OCI-LY1 (cell line): ENCODE data around the gene BABAM1.

Experiments
- H2AFZ ChIP-seq: fragments of 200-600 bp; sonication (generic), shearing (Covaris generic); 2 replicates; pipeline ENCODE4 v1.6.0; 2014; ENCODE audit warnings: antibody characterized with exemption, mild to moderate bottlenecking, low read length
- H3F3A ChIP-seq: fragments of 200-600 bp; sonication (generic), shearing (Covaris generic); 2 replicates; pipeline ENCODE4 v1.6.0; 2014; ENCODE audit warnings: mild to moderate bottlenecking, antibody characterized with exemption, low read length, moderate library complexity; ENCODE audit not compliant: insufficient read depth
- H3K27ac ChIP-seq: fragments of 200-600 bp; sonication (generic); 2 replicates; pipeline ENCODE4 v1.5.1; 2014; ENCODE audit warnings: low read length, mixed run types, mild to moderate bottlenecking, low read depth; ENCODE audit not compliant: poor library complexity, severe bottlenecking
- H3K27me3 ChIP-seq: fragments of 200-600 bp; sonication (generic); 2 replicates; pipeline ENCODE4 v1.6.0; 2014; ENCODE audit warnings: antibody characterized with exemption, mild to moderate bottlenecking, low read length, moderate library complexity; ENCODE audit not compliant: insufficient read depth
- H3K36me3 ChIP-seq: fragments of 200-600 bp; sonication (generic); 2 replicates; pipeline ENCODE4 v1.6.1; 2014; ENCODE audit warnings: mild to moderate bottlenecking, antibody characterized with exemption, low read length, moderate library complexity, mixed read lengths; ENCODE audit not compliant: insufficient read depth
- H3K4me1 ChIP-seq: fragments of 200-600 bp; sonication (generic); 2 replicates; pipeline ENCODE4 v1.5.1; 2014; ENCODE audit warnings: mild to moderate bottlenecking, low read length, moderate library complexity; ENCODE audit not compliant: insufficient read depth, severe bottlenecking
- H3K4me2 ChIP-seq: fragments of 200-600 bp; sonication (generic), shearing (Covaris generic); 2 replicates; pipeline ENCODE4 v1.6.1; 2014; ENCODE audit warnings: low read length
- H3K4me3 ChIP-seq: fragments of 200-600 bp; sonication (generic); 2 replicates; pipeline ENCODE4 v1.5.1; 2014; ENCODE audit warnings: low read length, low read depth, mild to moderate bottlenecking, mixed read lengths; ENCODE audit not compliant: poor library complexity, severe bottlenecking
- H3K79me2 ChIP-seq: fragments of 200-600 bp; shearing (Covaris generic); 2 replicates; pipeline ENCODE4 v1.6.1; 2016; ENCODE audit warnings: mixed run types, low read length, mixed read lengths; ENCODE audit not compliant: insufficient read depth
- H3K9ac ChIP-seq: fragments of 200-600 bp; sonication (generic), shearing (Covaris generic); 2 replicates; pipeline ENCODE4 v1.6.1; 2014; ENCODE audit warnings: mild to moderate bottlenecking, low read length, mixed read lengths
- H3K9me2 ChIP-seq: fragments of 200-600 bp; sonication (generic), shearing (Covaris generic); 2 replicates; pipeline ENCODE4 v1.6.1; 2014; ENCODE audit warnings: low read depth, mild to moderate bottlenecking, low read length, mixed read lengths
- H3K9me3 ChIP-seq: fragments of 200-600 bp; shearing (Covaris generic); 2 replicates; pipeline ENCODE4 v1.6.1; 2014; ENCODE audit warnings: low read length, mixed read lengths
- H4K20me1 ChIP-seq: fragments of 200-600 bp; sonication (generic), shearing (Covaris generic); 2 replicates; pipeline ENCODE4 v1.6.0; 2016; ENCODE audit warnings: mild to moderate bottlenecking, low read length; ENCODE audit not compliant: insufficient read depth
- CTCF ChIP-seq: fragments of 200-600 bp; sonication (generic), shearing (Covaris generic); IDR thresholded peaks from 2 replicates; pipeline ENCODE4 v1.5.1; 2017; ENCODE audit warnings: mild to moderate bottlenecking, antibody characterized with exemption, low read length, moderate library complexity, mixed read lengths
- EZH2 ChIP-seq: fragments of 200-600 bp; sonication (generic), shearing (Covaris generic); IDR thresholded peaks from 2 replicates; pipeline ENCODE4 v1.8.0; 2017; ENCODE audit warnings: borderline replicate concordance, mixed run types, mild to moderate bottlenecking, antibody characterized with exemption, low read length, moderate library complexity, mixed read lengths

The BABAM1 gene

GRCh38 chr19:17307876-17308377 is 40.7 kb downstream of the BABAM1 start:
- peaks cover 13% of the 10 kb centered on the region for H3K79me2 ChIP-seq

GRCh38 chr19:17309198-17309964 is 42.1 kb downstream of the BABAM1 start, which contains the start of gene DDA1:
Gene DDA1 (plus strand): TSS chr19:17309563. CDS start chr19:17309655, 92 bp downstream.
- Histone ChIP-seq H2AFZ (no peak within 1 kb of the TSS), H4K20me1 (no peaks in the 10 kb centered on the region), H3K4me3 (peak within 1 kb of the TSS; percentile 80), H3K9ac (peak within 1 kb of the TSS; percentile 81), H3K36me3 (peaks cover 20% of the 10 kb centered on the region), H3K27me3 (no peaks in the 10 kb centered on the region), H3K79me2 (peaks cover 13% of the 10 kb centered on the region), H3F3A (peaks cover 1% of the 10 kb centered on the region; the same call in 1 of the 2 replicates), H3K27ac (peak within 1 kb of the TSS; percentile 29), H3K9me3 (no peaks in the 10 kb centered on the region), H3K4me2 (peak within 1 kb of the TSS; percentile 72), H3K4me1 (peaks cover 31% of the 10 kb centered on the region), H3K9me2 (no peaks in the 10 kb centered on the region)
- no peak for TF ChIP-seq CTCF
- TF ChIP-seq EZH2, result no peak

More at GRCh38 chr19:17307876-17308377, 40.7 kb downstream of the BABAM1 start:
- Histone ChIP-seq H3K9ac (no peak overlapping the region), H3F3A (peaks cover 6% of the 10 kb centered on the region; the same call in 1 of the 2 replicates), H3K9me3 (no peaks in the 10 kb centered on the region), H2AFZ (no peak overlapping the region), H3K27ac (peak overlapping the region; percentile 30), H4K20me1 (no peaks in the 10 kb centered on the region), H3K36me3 (peaks cover 11% of the 10 kb centered on the region; the same call in 1 of the 2 replicates), H3K4me1 (peaks cover 38% of the 10 kb centered on the region), H3K4me2 (no peak overlapping the region), H3K9me2 (no peaks in the 10 kb centered on the region), H3K4me3 (no peak overlapping the region), H3K27me3 (no peaks in the 10 kb centered on the region)
- TF ChIP-seq CTCF (no peak), EZH2 (no peak)

DNA sequence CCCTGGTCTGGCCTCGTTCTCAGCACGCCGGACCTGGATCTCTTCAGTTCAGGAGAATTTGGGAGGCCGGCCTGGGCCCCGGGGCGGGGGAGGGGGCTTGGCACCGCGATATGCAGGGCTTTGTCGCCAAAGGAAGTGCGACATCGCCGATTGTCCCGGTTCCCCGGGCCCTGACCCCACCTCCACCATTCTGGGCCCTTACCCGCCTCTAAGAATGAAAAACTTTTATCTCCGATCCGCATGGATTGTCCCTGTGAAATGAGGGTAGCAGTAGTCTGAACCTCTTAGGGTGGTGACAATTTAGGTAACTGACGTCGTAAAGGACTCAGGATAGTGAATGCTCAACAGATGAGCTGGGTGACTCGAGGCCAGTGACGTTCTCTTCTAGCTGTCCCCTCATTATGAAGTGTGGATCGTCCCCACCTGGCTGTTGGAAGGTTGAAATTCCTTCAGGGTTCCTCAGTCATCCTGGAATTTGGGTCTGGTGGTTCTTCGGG is 42.8 kb downstream of the BABAM1 start:
- Histone ChIP-seq H2AFZ (no peak overlapping the region), H3K27ac (peak overlapping the region; percentile 29), H3K27me3 (no peaks in the 10 kb centered on the region), H3K9me2 (no peaks in the 10 kb centered on the region), H3K9ac (peak overlapping the region; percentile 81), H3F3A (no peaks in the 10 kb centered on the region; the same call in 1 of the 2 replicates), H3K79me2 (peaks cover 13% of the 10 kb centered on the region), H3K9me3 (no peaks in the 10 kb centered on the region), H3K4me3 (peak overlapping the region; percentile 80), H3K4me2 (peak overlapping the region; percentile 72), H3K4me1 (peaks cover 28% of the 10 kb centered on the region), H4K20me1 (no peaks in the 10 kb centered on the region), H3K36me3 (peaks cover 26% of the 10 kb centered on the region)
- TF ChIP-seq EZH2, result no peak
- TF ChIP-seq CTCF, result no peak
